ENCODE measurements around the gene CYP24A1. TPM values are rescaled to one million over a fixed set of nuclear protein-coding genes. Genes with fewer than 3 reads are reported as not detected.

Gene CYP24A1
- total RNA-seq, 1 donor from 2014 or later = 0.73 TPM

DNA sequence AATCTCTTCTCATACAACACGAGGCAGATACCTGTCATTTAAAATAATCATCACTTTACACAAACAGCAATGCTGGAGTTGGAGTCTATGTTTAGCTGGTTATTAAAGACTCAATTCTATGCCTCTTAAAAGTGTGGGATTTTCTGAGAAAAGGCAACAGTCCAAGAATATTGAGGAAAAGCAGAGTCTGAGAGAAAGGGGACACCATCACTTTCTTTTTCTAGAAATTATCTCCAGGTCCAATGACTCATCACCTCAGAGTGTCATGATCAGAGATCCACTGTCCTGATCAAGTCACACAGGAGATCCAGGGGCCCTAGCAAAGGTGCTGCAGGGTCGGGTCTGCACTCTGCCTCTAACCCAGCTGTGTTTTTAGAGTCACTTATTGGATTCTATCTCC, 8.0 kb downstream of the CYP24A1 start:
- H3K4me3 Mint-ChIP-seq (ENCODE audit: unreplicated experiment) = no peak overlapping the region
- DNase-seq (ENCODE audit: low read depth) (no peak), FAIRE-seq (no peak)
- no peaks in the 10 kb centered on the region for H3K9me3 Mint-ChIP-seq (ENCODE audit: unreplicated experiment)
- Histone ChIP-seq H3K36me3 (ENCODE audit: insufficient read depth, low read length) (no peaks in the 10 kb centered on the region), H4K20me1 (ENCODE audit: insufficient read depth, low read length) (no peaks in the 10 kb centered on the region), H3K9ac (ENCODE audit: low read length) (no peak overlapping the region), H3K4me3 (ENCODE audit: insufficient read depth, low read depth, low read length) (no peak overlapping the region), H3K4me1 (ENCODE audit: insufficient read depth, low read length) (peaks cover 13% of the 10 kb centered on the region), H3K27ac (ENCODE audit: low read depth, low read length) (no peak overlapping the region), H3K27me3 (ENCODE audit: insufficient read depth, low read length) (peaks cover 8% of the 10 kb centered on the region), H3K9me3 (ENCODE audit: insufficient read depth, low read depth, low read length) (no peaks in the 10 kb centered on the region), H2AFZ (ENCODE audit: low read depth, low read length) (no peak overlapping the region), H3K4me2 (ENCODE audit: low read length) (no peak overlapping the region), H3K79me2 (ENCODE audit: insufficient read depth, low read length) (no peaks in the 10 kb centered on the region)
- no peak overlapping the region for H3K27ac Mint-ChIP-seq (ENCODE audit: unreplicated experiment)
- TF ChIP-seq CTCF (IDR thresholded peaks at IDR 0.05; ENCODE audit: insufficient read depth, low read depth, low read length) = no peak
- no peak for TF ChIP-seq EZH2 (IDR thresholded peaks at IDR 0.05; ENCODE audit: insufficient read depth, low read length)
- H3K27me3 Mint-ChIP-seq (ENCODE audit: low read depth, unreplicated experiment) = peaks cover 9% of the 10 kb centered on the region
- peaks cover 5% of the 10 kb centered on the region for H3K4me1 Mint-ChIP-seq (ENCODE audit: low read depth, unreplicated experiment)
- H3K36me3 Mint-ChIP-seq (ENCODE audit: low read depth, unreplicated experiment) = no peaks in the 10 kb centered on the region

DNA sequence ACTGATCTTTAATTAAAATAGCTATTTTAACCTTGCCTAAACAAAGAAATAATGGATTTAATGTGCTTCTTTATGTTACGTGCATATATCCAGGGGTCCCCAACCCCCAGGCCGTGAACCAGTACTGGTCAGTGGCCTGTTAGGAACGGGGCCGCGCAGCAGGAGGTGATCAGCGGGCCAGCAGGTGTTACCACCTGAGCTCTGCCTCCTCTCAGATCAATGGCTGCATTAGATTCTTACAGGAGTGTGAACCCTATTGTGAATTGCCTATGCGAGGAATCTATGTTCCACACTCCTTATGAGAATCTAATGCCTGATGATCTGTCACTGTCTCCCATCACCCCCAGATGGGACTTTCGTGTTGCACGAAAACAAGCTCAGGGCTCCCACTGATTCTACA, 8.8 kb downstream of the CYP24A1 start:
- Histone ChIP-seq H3K4me3 (ENCODE audit: insufficient read depth, low read depth, low read length) (no peak overlapping the region), H3K36me3 (ENCODE audit: insufficient read depth, low read length) (no peaks in the 10 kb centered on the region), H3K79me2 (ENCODE audit: insufficient read depth, low read length) (no peaks in the 10 kb centered on the region), H3K4me1 (ENCODE audit: insufficient read depth, low read length) (peaks cover 12% of the 10 kb centered on the region), H3K9me3 (ENCODE audit: insufficient read depth, low read depth, low read length) (no peaks in the 10 kb centered on the region), H2AFZ (ENCODE audit: low read depth, low read length) (no peak overlapping the region), H4K20me1 (ENCODE audit: insufficient read depth, low read length) (no peaks in the 10 kb centered on the region), H3K27me3 (ENCODE audit: insufficient read depth, low read length) (peaks cover 4% of the 10 kb centered on the region), H3K9ac (ENCODE audit: low read length) (no peak overlapping the region), H3K4me2 (ENCODE audit: low read length) (no peak overlapping the region), H3K27ac (ENCODE audit: low read depth, low read length) (no peak overlapping the region)
- TF ChIP-seq EZH2 (IDR thresholded peaks at IDR 0.05; ENCODE audit: insufficient read depth, low read length) (no peak), CTCF (IDR thresholded peaks at IDR 0.05; ENCODE audit: insufficient read depth, low read depth, low read length) (no peak)
- Mint-ChIP-seq H3K27ac (ENCODE audit: unreplicated experiment) (no peak overlapping the region), H3K36me3 (ENCODE audit: low read depth, unreplicated experiment) (no peaks in the 10 kb centered on the region), H3K9me3 (ENCODE audit: unreplicated experiment) (no peaks in the 10 kb centered on the region), H3K4me1 (ENCODE audit: low read depth, unreplicated experiment) (peaks cover 5% of the 10 kb centered on the region), H3K4me3 (ENCODE audit: unreplicated experiment) (no peak overlapping the region), H3K27me3 (ENCODE audit: low read depth, unreplicated experiment) (peaks cover 4% of the 10 kb centered on the region)
- DNase-seq (ENCODE audit: low read depth) (no peak), FAIRE-seq (no peak)

DNA sequence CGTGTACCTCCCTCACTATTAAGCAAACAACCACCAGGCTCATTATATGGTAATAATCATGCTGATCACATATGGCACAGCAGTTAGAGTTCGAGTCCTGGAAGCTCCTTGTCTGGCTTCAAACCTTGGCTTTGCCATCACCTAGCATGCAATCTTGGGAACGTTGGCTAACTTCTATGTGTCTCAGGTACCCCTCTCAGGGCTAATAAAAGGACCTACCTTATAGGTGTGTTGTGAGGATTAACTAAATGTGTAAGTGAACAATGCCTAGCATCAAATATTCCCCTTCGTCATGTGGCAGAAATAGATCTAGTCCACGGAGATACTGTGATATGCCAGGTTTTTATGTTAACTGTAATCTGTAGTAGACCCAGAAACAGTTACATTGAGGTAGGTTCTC, 10.4 kb downstream of the CYP24A1 start:
- H3K79me2 ChIP-seq (ENCODE audit: insufficient read depth, low read length) = no peaks in the 10 kb centered on the region
- no peaks in the 10 kb centered on the region for H3K9me3 Mint-ChIP-seq (ENCODE audit: unreplicated experiment)
- DNase-seq (ENCODE audit: low read depth) = no peak
- no peak for FAIRE-seq
- H3K27ac Mint-ChIP-seq (ENCODE audit: unreplicated experiment) = no peak overlapping the region
- no peaks in the 10 kb centered on the region for H3K9me3 ChIP-seq (ENCODE audit: insufficient read depth, low read depth, low read length)
- no peak overlapping the region for H2AFZ ChIP-seq (ENCODE audit: low read depth, low read length)
- H3K4me2 ChIP-seq (ENCODE audit: low read length) = no peak overlapping the region
- peaks cover 5% of the 10 kb centered on the region for H3K4me1 Mint-ChIP-seq (ENCODE audit: low read depth, unreplicated experiment)
- no peak overlapping the region for H3K9ac ChIP-seq (ENCODE audit: low read length)
- no peak overlapping the region for H3K27ac ChIP-seq (ENCODE audit: low read depth, low read length)
- H3K4me3 ChIP-seq (ENCODE audit: insufficient read depth, low read depth, low read length) = no peak overlapping the region
- H3K36me3 ChIP-seq (ENCODE audit: insufficient read depth, low read length) = no peaks in the 10 kb centered on the region
- no peaks in the 10 kb centered on the region for H3K36me3 Mint-ChIP-seq (ENCODE audit: low read depth, unreplicated experiment)
- H4K20me1 ChIP-seq (ENCODE audit: insufficient read depth, low read length) = no peaks in the 10 kb centered on the region
- TF ChIP-seq CTCF (IDR thresholded peaks at IDR 0.05; ENCODE audit: insufficient read depth, low read depth, low read length) (no peak), EZH2 (IDR thresholded peaks at IDR 0.05; ENCODE audit: insufficient read depth, low read length) (no peak)
- peaks cover 4% of the 10 kb centered on the region for H3K27me3 Mint-ChIP-seq (ENCODE audit: low read depth, unreplicated experiment)
- H3K4me3 Mint-ChIP-seq (ENCODE audit: unreplicated experiment) = no peak overlapping the region
- H3K27me3 ChIP-seq (ENCODE audit: insufficient read depth, low read length) = peaks cover 3% of the 10 kb centered on the region
- H3K4me1 ChIP-seq (ENCODE audit: insufficient read depth, low read length) = no peaks in the 10 kb centered on the region
